IMR-90 (cell line): Measurements from ENCODE around the gene DCAF5. TPM values are rescaled to one million over a fixed set of nuclear protein-coding genes. Genes with fewer than 3 reads are reported as not detected.

Source experiments
- ATAC-seq: fragments of 200-7000 bp; cut with Tn5 transposase; 2 replicates; pipeline ENCODE4 v1.9.1; 2020; ENCODE audit warnings: low read depth, mild to moderate bottlenecking, moderate library complexity
- BruUV-seq: library from RNA; stranded (reverse); fragments of 400-500 nt; replicated peaks from 2 replicates; lab custom pipeline; 2021; lab: Mats Ljungman, UMichigan
- CTCF ChIA-PET: fragments of 300-600 bp; formaldehyde crosslinking; extraction: SDS; loops from one replicate; lab custom pipeline; 2021; ENCODE audit warnings: antibody characterized with exemption; lab: Yijun Ruan, JAX
- POLR2A ChIA-PET: fragments of 300-600 bp; sonication (Branson Sonifier 250); formaldehyde crosslinking; loops from one replicate; lab custom pipeline; 2022; ENCODE audit warnings: antibody characterized with exemption; ENCODE audit not compliant: unreplicated experiment; lab: Charles Lee
- DNase-seq: peaks from one replicate; pipeline ENCODE4 v3.0.0; 2013
- H2AFZ ChIP-seq: replicated peaks from 2 replicates; pipeline ENCODE3; 2013; ENCODE audit warnings: low read length, mild to moderate bottlenecking; ENCODE audit not compliant: poor library complexity
- H2AK5ac ChIP-seq: 2 replicates; pipeline ENCODE4 v1.6.1; 2013; ENCODE audit warnings: low read depth, low read length, inconsistent platforms
- H2AK9ac ChIP-seq: replicated peaks from 2 replicates; pipeline ENCODE3; 2013; ENCODE audit warnings: mild to moderate bottlenecking, low read depth, low read length, moderate library complexity; ENCODE audit not compliant: poor library complexity
- H2BK120ac ChIP-seq: 2 replicates; pipeline ENCODE4 v1.6.1; 2013; ENCODE audit warnings: low read depth, low read length, inconsistent platforms
- H2BK15ac ChIP-seq: 3 replicates; pipeline ENCODE4 v1.6.1; 2013; ENCODE audit warnings: low read depth, low read length, inconsistent platforms
- H2BK20ac ChIP-seq: 2 replicates; pipeline ENCODE4 v1.6.1; 2013; ENCODE audit warnings: low read depth, mild to moderate bottlenecking, inconsistent platforms, low read length, moderate library complexity
- H2BK5ac ChIP-seq: 2 replicates; pipeline ENCODE4 v1.6.1; 2013; ENCODE audit warnings: mild to moderate bottlenecking, low read depth, low read length, inconsistent platforms; ENCODE audit not compliant: poor library complexity, severe bottlenecking
- H3K14ac ChIP-seq: replicated peaks from 2 replicates; pipeline ENCODE4 v1.6.1; 2013; ENCODE audit warnings: low read depth, low read length, inconsistent platforms
- H3K18ac ChIP-seq: 2 replicates; pipeline ENCODE4 v1.6.1; 2013; ENCODE audit warnings: low read depth, low read length, control low read depth
- H3K23ac ChIP-seq: 2 replicates; pipeline ENCODE4 v1.6.1; 2013; ENCODE audit warnings: low read depth, low read length, inconsistent platforms
- H3K27ac ChIP-seq: 2 replicates; pipeline ENCODE4 v1.5.1; 2013; ENCODE audit warnings: mild to moderate bottlenecking, control low read depth, low read length; ENCODE audit not compliant: insufficient read depth
- H3K27me3 ChIP-seq: 2 replicates; pipeline ENCODE4 v1.6.1; 2013; ENCODE audit warnings: low read length; ENCODE audit not compliant: control insufficient read depth, insufficient read depth
- H3K36me3 ChIP-seq: 2 replicates; pipeline ENCODE4 v1.6.1; 2013; ENCODE audit warnings: low read length, mixed read lengths; ENCODE audit not compliant: control insufficient read depth, insufficient read depth
- H3K4ac ChIP-seq: 2 replicates; pipeline ENCODE4 v1.6.1; 2013; ENCODE audit warnings: low read depth, low read length, inconsistent platforms
- H3K4me1 ChIP-seq: 2 replicates; pipeline ENCODE4 v1.6.1; 2013; ENCODE audit warnings: low read length, mixed read lengths; ENCODE audit not compliant: control insufficient read depth, insufficient read depth
- H3K4me2 ChIP-seq: 2 replicates; pipeline ENCODE4 v1.6.1; 2013; ENCODE audit warnings: low read depth, mild to moderate bottlenecking, control low read depth, low read length, moderate library complexity
- H3K4me3 ChIP-seq: 2 replicates; pipeline ENCODE4 v1.5.1; 2013; ENCODE audit warnings: low read depth, mild to moderate bottlenecking, control low read depth, low read length, moderate library complexity; ENCODE audit not compliant: insufficient read depth
- H3K56ac ChIP-seq: 2 replicates; pipeline ENCODE4 v1.6.1; 2013; ENCODE audit warnings: low read length, inconsistent platforms; ENCODE audit not compliant: insufficient read depth; ENCODE audit errors: extremely low read depth
- H3K79me1 ChIP-seq, 2 experiments: 2 replicates each; pipeline ENCODE4 v1.6.1; 2013; ENCODE audit warnings: low read length in 2 of 2, inconsistent platforms in 1 of 2, low read depth in 1 of 2
- H3K9ac ChIP-seq: 2 replicates; pipeline ENCODE4 v1.6.1; 2013; ENCODE audit warnings: low read depth, low read length, control low read depth
- H3K9me1 ChIP-seq: 2 replicates; pipeline ENCODE4 v1.6.1; 2013; ENCODE audit warnings: low read length, inconsistent platforms; ENCODE audit not compliant: insufficient read depth
- H3K9me3 ChIP-seq: 2 replicates; pipeline ENCODE4 v1.6.1; 2013; ENCODE audit warnings: low read length; ENCODE audit not compliant: control insufficient read depth, insufficient read depth
- H4K20me1 ChIP-seq: 2 replicates; pipeline ENCODE4 v1.6.1; 2013; ENCODE audit warnings: low read length, inconsistent platforms; ENCODE audit not compliant: insufficient read depth
- H4K5ac ChIP-seq: 2 replicates; pipeline ENCODE4 v1.6.1; 2013; ENCODE audit warnings: mild to moderate bottlenecking, low read depth, low read length, control low read depth
- H4K8ac ChIP-seq, 2 experiments: 2 replicates each; pipeline ENCODE4 v1.6.1; 2013; ENCODE audit warnings: low read depth in 2 of 2, low read length in 2 of 2, control low read depth in 1 of 2, inconsistent platforms in 1 of 2
- H4K91ac ChIP-seq: 2 replicates; pipeline ENCODE4 v1.6.1; 2013; ENCODE audit warnings: low read depth, low read length, inconsistent platforms; ENCODE audit not compliant: insufficient read depth
- CEBPB ChIP-seq: IDR thresholded peaks from 2 replicates; pipeline ENCODE4 v1.6.1; 2012; ENCODE audit warnings: low read depth, low read length, improper control_type of control experiment
- MAZ ChIP-seq: IDR thresholded peaks from 2 replicates; pipeline ENCODE4 v1.6.1; 2012; ENCODE audit warnings: low read depth, mild to moderate bottlenecking, low read length, improper control_type of control experiment, moderate library complexity, borderline replicate concordance
- NFE2L2 ChIP-seq: fragments of 150-350 bp; IDR thresholded peaks from 2 replicates; pipeline ENCODE4 v1.6.1; 2016; ENCODE audit warnings: low read depth, mild to moderate bottlenecking, low read length
- POLR2A ChIP-seq: IDR thresholded peaks from 2 replicates; pipeline ENCODE4 v1.6.1; 2012; ENCODE audit warnings: mild to moderate bottlenecking, low read depth, low read length
- RAD21 ChIP-seq: IDR thresholded peaks from 2 replicates; pipeline ENCODE4 v1.6.1; 2012; ENCODE audit warnings: low read length, improper control_type of control experiment
- RCOR1 ChIP-seq: IDR thresholded peaks from 2 replicates; pipeline ENCODE4 v1.6.1; 2012; ENCODE audit warnings: mild to moderate bottlenecking, low read length, improper control_type of control experiment; ENCODE audit not compliant: insufficient replicate concordance
- RFX5 ChIP-seq: IDR thresholded peaks from 2 replicates; pipeline ENCODE4 v1.8.0; 2012; ENCODE audit warnings: low read depth, mild to moderate bottlenecking, low read length, moderate library complexity
- SMC3 ChIP-seq: fragments of 150-350 bp; IDR thresholded peaks from 2 replicates; pipeline ENCODE4 v1.6.1; 2016; ENCODE audit warnings: low read depth, mild to moderate bottlenecking, antibody characterized with exemption, low read length, moderate library complexity
- USF2 ChIP-seq: fragments of 150-350 bp; IDR thresholded peaks from 2 replicates; pipeline ENCODE4 v1.6.1; 2017; ENCODE audit warnings: mild to moderate bottlenecking, antibody characterized with exemption, low read length, low read depth
- WGBS, 2 experiments: methylation state at CpG; one replicate each; pipeline versions ENCODE4 v1.1.5 to v1.1.7; 2013; ENCODE audit warnings: missing lambda C conversion rate in 2 of 2; ENCODE audit not compliant: insufficient read length in 1 of 2; ENCODE audit errors: extremely low coverage in 2 of 2; 5-methylcytosine and 5-hydroxymethylcytosine counted together
- dilution Hi-C: fragments of 300-500 bp; cut with HindIII; formaldehyde crosslinking; loops from one replicate; pipeline ENCODE4 v1.14.3; 2018; ENCODE audit warnings: low sequenced_read_pairs; ENCODE audit not compliant: unreplicated experiment
- in situ Hi-C: fragments of 300-500 bp; cut with MboI; formaldehyde crosslinking; loops from 3 replicates; pipeline ENCODE4 v1.14.3; 2019; ENCODE audit warnings: low sequenced_read_pairs, inconsistent platforms, mixed read lengths
- intact Hi-C: fragments of 100-400 bp; cut with micrococcal nuclease; formaldehyde crosslinking; loops from 2 replicates; pipeline ENCODE4 v1.10.0; 2022
- polyA plus RNA-seq, 3 experiments: library from polyadenylated mRNA; depleted of rRNA; stranded (reverse); fragments of >200 nt; gene quantifications; 2 replicates each; pipeline ENCODE4 v1.2.3, GENCODE V29; 2012; ENCODE audit warnings: low replicate concordance in 1 of 3
- total RNA-seq: library from RNA; depleted of rRNA; stranded (reverse); fragments of >200 nt; gene quantifications from 2 replicates; pipeline ENCODE4 v1.2.3, GENCODE V29; 2012
- TF ChIP-seq, protein P1 (sequence below): fragments of 150-350 bp; IDR thresholded peaks from 2 replicates; pipeline ENCODE4 v1.6.1; 2016; ENCODE audit warnings: low read depth, mild to moderate bottlenecking, low read length, moderate library complexity, borderline replicate concordance

Gene DCAF5
- total and polyA plus RNA-seq, 2 of the 4 experiments (the other 2 are of a cell fraction), result 17.6 to 30.4 TPM

- H3K23ac ChIP-seq, result no peak overlapping the region
- in situ Hi-C loops (no loop called here), dilution Hi-C loops (no loop called here), intact Hi-C loops (no loop called here)
- ChIA-PET POLR2A (no interaction called here), CTCF (no interaction called here)
- no peaks in the 10 kb centered on the region for H3K36me3 ChIP-seq
- peaks cover 0 to 5% of the 10 kb centered on the region in 2 experiments; a peak in 1 of 4 replicates for H3K79me1 ChIP-seq
- H3K9me1 ChIP-seq, result peaks cover 10% of the 10 kb centered on the region
- no peak overlapping the region for H3K9ac ChIP-seq
- H3K18ac ChIP-seq, result no peak overlapping the region
- H4K5ac ChIP-seq, result no peak overlapping the region
- no peak overlapping the region for H2AK5ac ChIP-seq
- H3K4ac ChIP-seq, result no peak overlapping the region
- H2AFZ ChIP-seq, result no peak overlapping the region
- H2BK20ac ChIP-seq, result no peak overlapping the region
- H3K9me3 ChIP-seq, result no peaks in the 10 kb centered on the region
- no peaks in the 10 kb centered on the region for H4K20me1 ChIP-seq
- WGBS, 2 experiments, result no CpG with 5 or more reads among the region's 4 CpGs
- DNase-seq (no peak), ATAC-seq (no peak)
- peaks cover 11% of the 10 kb centered on the region for H3K4me1 ChIP-seq
- no peaks in the 10 kb centered on the region for H3K27me3 ChIP-seq
- TF ChIP-seq CEBPB (no peak), SMC3 (no peak), RFX5 (no peak), RCOR1 (no peak), MAZ (no peak), NFE2L2 (no peak), POLR2A (no peak), RAD21 (no peak), USF2 (no peak)
- TF ChIP-seq, protein P1, sequence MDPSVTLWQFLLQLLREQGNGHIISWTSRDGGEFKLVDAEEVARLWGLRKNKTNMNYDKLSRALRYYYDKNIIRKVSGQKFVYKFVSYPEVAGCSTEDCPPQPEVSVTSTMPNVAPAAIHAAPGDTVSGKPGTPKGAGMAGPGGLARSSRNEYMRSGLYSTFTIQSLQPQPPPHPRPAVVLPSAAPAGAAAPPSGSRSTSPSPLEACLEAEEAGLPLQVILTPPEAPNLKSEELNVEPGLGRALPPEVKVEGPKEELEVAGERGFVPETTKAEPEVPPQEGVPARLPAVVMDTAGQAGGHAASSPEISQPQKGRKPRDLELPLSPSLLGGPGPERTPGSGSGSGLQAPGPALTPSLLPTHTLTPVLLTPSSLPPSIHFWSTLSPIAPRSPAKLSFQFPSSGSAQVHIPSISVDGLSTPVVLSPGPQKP, result no peak
- H2BK5ac ChIP-seq, result no peak overlapping the region
- H2BK15ac ChIP-seq, result no peak overlapping the region
- no TSS peak for BruUV-seq
- no peak overlapping the region for H3K4me2 ChIP-seq
- no peak overlapping the region for H3K56ac ChIP-seq
- no peak overlapping the region for H3K27ac ChIP-seq
- no peak overlapping the region for H2BK120ac ChIP-seq
- no peak overlapping the region for H4K91ac ChIP-seq
- no peak overlapping the region for H3K14ac ChIP-seq
- no peak overlapping the region for H2AK9ac ChIP-seq
- H4K8ac ChIP-seq, result no peak overlapping the region
- no peak overlapping the region for H3K4me3 ChIP-seq
Measured at GRCh38 chr14:69017706-69018105, 135.2 kb downstream of the DCAF5 start.
